B cell (primary cell): Measurements from ENCODE around the gene ZNF280A. TPM values are rescaled to one million over a fixed set of nuclear protein-coding genes. Genes with fewer than 3 reads are reported as not detected.
"Not testable (repeated sequence)": the region's sequence is repeated elsewhere in the genome, so short reads cannot be mapped to it uniquely, and the experiment has no call there.

ENCODE experiments used
- ATAC-seq: fragments of 200-7000 bp; cut with Tn5 transposase; one replicate; pipeline ENCODE4 v1.10.0; 2021; ENCODE audit warnings: low read depth, mild to moderate bottlenecking, moderate number of reproducible peaks, moderate library complexity
- CTCF ChIA-PET: fragments of 350-600 bp; sonication (Branson Sonifier 250); formaldehyde crosslinking; loops from one replicate; lab custom pipeline; 2021; ENCODE audit warnings: antibody characterized with exemption, inconsistent platforms; lab: Charles Lee
- POLR2A ChIA-PET: fragments of 350-600 bp; sonication (Branson Sonifier 250); formaldehyde crosslinking; loops from one replicate; lab custom pipeline; 2021; ENCODE audit warnings: antibody characterized with exemption; lab: Charles Lee
- DNase-seq: peaks from one replicate; pipeline ENCODE4 v3.0.0; 2013
- H2AFZ ChIP-seq: 2 replicates; pipeline ENCODE4 v1.6.1; 2012; ENCODE audit warnings: mild to moderate bottlenecking, low read depth, low read length; ENCODE audit not compliant: insufficient read depth, poor library complexity, severe bottlenecking
- H3K27ac ChIP-seq, 2 donors: 1 replicate in 1 of 2; 2 replicates in 1 of 2; pipeline ENCODE4 v1.5.1; 2012 to 2013; ENCODE audit warnings: low read length in 2 of 2, mild to moderate bottlenecking in 2 of 2, moderate library complexity in 1 of 2
- H3K27me3 ChIP-seq, 4 experiments: fragments of 200-600 bp in 1 of 4; sonication (generic) in 1 of 4; replicated peaks in 1 of 4; 1 replicate in 2 of 4; 2 replicates in 2 of 4; pipeline versions ENCODE4 v1.6.1 to v1.7.0; 2013 to 2016; ENCODE audit warnings: low read length in 3 of 4, mild to moderate bottlenecking in 2 of 4, mixed read lengths in 1 of 4, moderate library complexity in 1 of 4; ENCODE audit not compliant: insufficient read depth in 4 of 4, control insufficient read depth in 3 of 4; ENCODE audit errors: control extremely low read depth in 1 of 4
- H3K36me3 ChIP-seq, 2 experiments: replicated peaks in 1 of 2; 1 replicate in 1 of 2; 2 replicates in 1 of 2; pipeline versions ENCODE4 v1.6.1 to v1.7.1; 2013; ENCODE audit warnings: low read length in 1 of 2; ENCODE audit not compliant: insufficient read depth in 2 of 2, control insufficient read depth in 1 of 2; ENCODE audit errors: control extremely low read depth in 1 of 2, extremely low read depth in 1 of 2
- H3K4me1 ChIP-seq, 2 donors: fragments of 200-600 bp in 1 of 2; sonication (generic) in 1 of 2; 1 replicate in 1 of 2; 2 replicates in 1 of 2; pipeline versions ENCODE4 v1.5.1 to v1.6.1; 2013 to 2017; ENCODE audit warnings: low read length in 2 of 2; ENCODE audit not compliant: control insufficient read depth in 2 of 2, insufficient read depth in 2 of 2
- H3K4me2 ChIP-seq: replicated peaks from 2 replicates; pipeline ENCODE3; 2012; ENCODE audit warnings: mild to moderate bottlenecking, low read depth, low read length; ENCODE audit not compliant: poor library complexity, severe bottlenecking
- H3K4me3 ChIP-seq, 5 experiments: fragments of 200-600 bp in 1 of 5; sonication (generic) in 1 of 5; 1 replicate in 3 of 5; 2 replicates in 2 of 5; pipeline versions ENCODE4 v1.5.1 to v1.7.0; 2011 to 2016; ENCODE audit warnings: low read length in 4 of 5, mild to moderate bottlenecking in 4 of 5, low read depth in 2 of 5, control low read depth in 1 of 5, moderate library complexity in 1 of 5; ENCODE audit not compliant: insufficient read depth in 1 of 5; ENCODE audit errors: control extremely low read depth in 1 of 5, extremely low read depth in 1 of 5
- H3K79me2 ChIP-seq: fragments of 200-600 bp; sonication (generic); one replicate; pipeline ENCODE4 v1.6.0; 2016; ENCODE audit warnings: low read length; ENCODE audit not compliant: control insufficient read depth, insufficient read depth
- H3K9ac ChIP-seq: fragments of 200-600 bp; sonication (generic); 2 replicates; pipeline ENCODE4 v1.6.1; 2017; ENCODE audit warnings: mild to moderate bottlenecking, low read length, moderate library complexity
- H3K9me3 ChIP-seq, 3 donors: one replicate each; pipeline versions ENCODE4 v1.6.1 to v1.7.1; 2013; ENCODE audit warnings: low read length in 2 of 3; ENCODE audit not compliant: control insufficient read depth in 2 of 3, insufficient read depth in 1 of 3; ENCODE audit errors: control extremely low read depth in 1 of 3
- H4K20me1 ChIP-seq: 2 replicates; pipeline ENCODE4 v1.6.0; 2012; ENCODE audit warnings: mild to moderate bottlenecking, low read length; ENCODE audit not compliant: insufficient read depth, control insufficient read depth, poor library complexity, severe bottlenecking
- H3K27ac Mint-ChIP-seq: one replicate; pipeline ENCODE4 v1.8.0; 2021; ENCODE audit warnings: mixed read lengths
- H3K27me3 Mint-ChIP-seq: one replicate; pipeline ENCODE4 v1.8.0; 2021; ENCODE audit warnings: mixed read lengths
- H3K4me1 Mint-ChIP-seq: one replicate; pipeline ENCODE4 v1.8.0; 2021; ENCODE audit warnings: mixed read lengths
- H3K4me3 Mint-ChIP-seq: one replicate; pipeline ENCODE4 v1.8.0; 2021; ENCODE audit warnings: mixed read lengths
- H3K9me3 Mint-ChIP-seq: one replicate; pipeline ENCODE4 v1.8.0; 2022; ENCODE audit warnings: mixed read lengths; ENCODE audit not compliant: insufficient read depth
- CTCF ChIP-seq: fragments of 200-600 bp; IDR thresholded peaks from one replicate; pipeline ENCODE4 v1.8.0; 2022; ENCODE audit warnings: antibody characterized with exemption, mild to moderate bottlenecking
- EZH2 ChIP-seq: IDR thresholded peaks from 2 replicates; pipeline ENCODE4 v1.6.1; 2012; ENCODE audit warnings: borderline replicate concordance, low read depth, mild to moderate bottlenecking, moderate library complexity, low read length; ENCODE audit not compliant: insufficient read depth, poor library complexity, severe bottlenecking
- WGBS: methylation state at CpG from one replicate; pipeline ENCODE4 v1.1.5; 2013; ENCODE audit warnings: missing lambda C conversion rate; ENCODE audit not compliant: insufficient coverage; 5-methylcytosine and 5-hydroxymethylcytosine counted together
- intact Hi-C: fragments of 100-400 bp; cut with micrococcal nuclease; formaldehyde crosslinking; loops from one replicate; pipeline ENCODE4 v1.10.0; 2022
- polyA plus RNA-seq: library from polyadenylated mRNA; depleted of rRNA; stranded (reverse); fragments of >200 nt; gene quantifications from 2 replicates; pipeline ENCODE4 v1.2.3, GENCODE V29; 2012
- total RNA-seq, 2 donors: library from RNA; stranded (reverse); fragments of 120-200 nt in 1 of 2; gene quantifications; 1 replicate in 1 of 2; 2 replicates in 1 of 2; pipeline versions ENCODE4 v1.2.3 to v1.2.4, GENCODE V29; 2013 to 2022

Gene ZNF280A
- total and polyA plus RNA-seq, 2 donors (not counting 1 experiment from before 2014, with no cell fraction given), result not detected

DNA sequence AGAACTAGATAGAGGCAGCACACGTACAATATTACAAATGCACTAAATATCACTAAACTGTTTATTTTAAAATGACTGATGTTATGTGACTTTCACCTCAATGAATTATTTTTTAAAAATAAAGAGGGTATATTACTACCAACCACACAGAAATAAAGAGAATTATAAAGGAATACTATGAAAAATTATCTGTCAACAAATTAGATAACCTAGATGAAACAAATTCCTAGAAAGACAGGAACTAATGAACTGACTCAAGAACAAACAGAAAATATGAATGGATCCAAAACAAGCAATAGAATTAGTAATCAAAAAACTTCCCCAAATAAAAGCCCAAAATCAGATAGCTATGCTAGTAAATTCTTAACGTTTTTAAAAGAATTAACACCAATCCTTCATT is 21.8 kb downstream of the ZNF280A start:
- ChIA-PET POLR2A (no interaction called here), CTCF (interaction anchor here (1.6 kb wide), 1 partner anchor 10 kb away, joined by 4 read pairs; the partner anchor contains the start of gene ZNF280B)
- TF ChIP-seq CTCF (no peak), EZH2 (no peak)
- H3K36me3 ChIP-seq, result peaks cover 1 to 8% of the 10 kb centered on the region in 2 experiments
- H3K27ac Mint-ChIP-seq, result no peak overlapping the region
- no peaks in the 10 kb centered on the region for H3K27me3 Mint-ChIP-seq
- no CpG with 5 or more reads among the region's 2 CpGs for WGBS
- H3K27ac ChIP-seq, result no peak overlapping the region
- no peak overlapping the region for H2AFZ ChIP-seq
- ATAC-seq (no peak), DNase-seq (no peak)
- H3K9me3 ChIP-seq, result no peaks in the 10 kb centered on the region
- no peak overlapping the region for H3K4me3 ChIP-seq
- no peaks in the 10 kb centered on the region for H3K27me3 ChIP-seq
- no peak overlapping the region for H3K4me2 ChIP-seq
- no peaks in the 10 kb centered on the region for H4K20me1 ChIP-seq
- H3K4me1 ChIP-seq, result no peaks in the 10 kb centered on the region
- peaks cover 3% of the 10 kb centered on the region for H3K4me1 Mint-ChIP-seq
- no peaks in the 10 kb centered on the region for H3K9me3 Mint-ChIP-seq
- no peak overlapping the region for H3K9ac ChIP-seq
- no peak overlapping the region for H3K4me3 Mint-ChIP-seq
- intact Hi-C loops, result no loop called here
- no peaks in the 10 kb centered on the region for H3K79me2 ChIP-seq

- H3K4me1 Mint-ChIP-seq, H4K20me1 ChIP-seq, H3K4me2 ChIP-seq, H3K27me3 Mint-ChIP-seq, H3K27me3 ChIP-seq, POLR2A ChIA-PET, H3K79me2 ChIP-seq, intact Hi-C loops, H3K27ac ChIP-seq, DNase-seq, H3K9me3 Mint-ChIP-seq, H3K9ac ChIP-seq, H3K27ac Mint-ChIP-seq, H3K4me3 Mint-ChIP-seq, H2AFZ ChIP-seq, H3K4me1 ChIP-seq, H3K4me3 ChIP-seq, ATAC-seq, H3K9me3 ChIP-seq: not testable (repeated sequence)
- CTCF ChIA-PET, result interaction anchor here (0.7 to 1.1 kb wide), 2 partner anchors 9 to 58 kb away, joined by 3 read pairs; no protein-coding TSS in a partner anchor
- peaks cover 6 to 33% of the 10 kb centered on the region in 2 experiments for H3K36me3 ChIP-seq
- 100% methylated on average over 1 of the region's 3 CpGs for WGBS
Measured at GRCh38 chr22:22491589-22491988, 28.5 kb downstream of the ZNF280A start.
